SU-DHL-6 (cell line): ENCODE data around the gene RAD51B.

ENCODE experiments used
- H2AFZ ChIP-seq: fragments of 200-600 bp; sonication (generic); 2 replicates; pipeline ENCODE4 v1.6.1; 2014; ENCODE audit warnings: low read depth, mild to moderate bottlenecking, moderate library complexity, mixed read lengths, antibody characterized with exemption, low read length; ENCODE audit not compliant: severe bottlenecking
- H3F3A ChIP-seq: fragments of 200-600 bp; shearing (Covaris generic); 2 replicates; pipeline ENCODE4 v1.6.0; 2016; ENCODE audit warnings: antibody characterized with exemption, mild to moderate bottlenecking; ENCODE audit not compliant: insufficient read depth
- H3K27ac ChIP-seq: fragments of 200-600 bp; sonication (generic); 2 replicates; pipeline ENCODE4 v1.5.1; 2016; ENCODE audit warnings: low read depth, mild to moderate bottlenecking, low read length, moderate library complexity, mixed read lengths
- H3K27me3 ChIP-seq: fragments of 200-600 bp; sonication (generic), shearing (Covaris generic); 2 replicates; pipeline ENCODE4 v1.6.0; 2014; ENCODE audit warnings: mild to moderate bottlenecking, low read length
- H3K36me3 ChIP-seq: fragments of 200-600 bp; sonication (generic); 2 replicates; pipeline ENCODE4 v1.6.1; 2014; ENCODE audit warnings: mild to moderate bottlenecking, low read length, mixed read lengths
- H3K4me2 ChIP-seq: fragments of 300-600, 200-600 bp; shearing (Covaris generic), sonication (generic); 2 replicates; pipeline ENCODE4 v1.6.0; 2014; ENCODE audit warnings: low read length, low read depth, mild to moderate bottlenecking; ENCODE audit not compliant: poor library complexity, severe bottlenecking
- H3K4me3 ChIP-seq: fragments of 200-600 bp; sonication (generic); 2 replicates; pipeline ENCODE4 v1.5.1; 2014; ENCODE audit warnings: antibody characterized with exemption, low read length, mild to moderate bottlenecking, mixed read lengths; ENCODE audit not compliant: insufficient read depth, poor library complexity, severe bottlenecking
- H3K79me2 ChIP-seq: fragments of 200-600 bp; sonication (generic); 2 replicates; pipeline ENCODE4 v1.6.1; 2014; ENCODE audit warnings: mild to moderate bottlenecking, low read length, moderate library complexity; ENCODE audit not compliant: insufficient read depth
- H3K9ac ChIP-seq: fragments of 200-600 bp; sonication (generic); 2 replicates; pipeline ENCODE4 v1.7.0; 2014; ENCODE audit warnings: mild to moderate bottlenecking, low read length
- H3K9me2 ChIP-seq: fragments of 200-600 bp; sonication (generic); replicated peaks from 2 replicates; pipeline ENCODE4 v1.6.1; 2014; ENCODE audit warnings: low read length; ENCODE audit not compliant: insufficient read depth
- H3K9me3 ChIP-seq: fragments of 200-600 bp; sonication (generic); 2 replicates; pipeline ENCODE4 v1.6.1; 2014; ENCODE audit warnings: low read length, mixed read lengths; ENCODE audit not compliant: insufficient read depth
- H4K20me1 ChIP-seq: fragments of 200-600 bp; sonication (generic); 2 replicates; pipeline ENCODE4 v1.6.1; 2014; ENCODE audit warnings: low read depth, mild to moderate bottlenecking, antibody characterized with exemption, low read length, moderate library complexity, mixed read lengths
- EZH2phosphoT487 ChIP-seq: fragments of 200-600 bp; sonication (generic), shearing (Covaris generic); conservative IDR thresholded peaks from 2 replicates; pipeline ENCODE4 v1.6.1; 2018; ENCODE audit warnings: mild to moderate bottlenecking, antibody characterized with exemption, low read length, moderate library complexity, mixed read lengths
- TF ChIP-seq, protein P1 (sequence below): fragments of 200-600 bp; sonication (generic); IDR thresholded peaks from one replicate; pipeline ENCODE4 v1.5.1; 2017; ENCODE audit warnings: antibody characterized with exemption, mild to moderate bottlenecking, low read length, moderate library complexity; ENCODE audit not compliant: insufficient read depth, poor library complexity, severe bottlenecking

The RAD51B gene

DNA sequence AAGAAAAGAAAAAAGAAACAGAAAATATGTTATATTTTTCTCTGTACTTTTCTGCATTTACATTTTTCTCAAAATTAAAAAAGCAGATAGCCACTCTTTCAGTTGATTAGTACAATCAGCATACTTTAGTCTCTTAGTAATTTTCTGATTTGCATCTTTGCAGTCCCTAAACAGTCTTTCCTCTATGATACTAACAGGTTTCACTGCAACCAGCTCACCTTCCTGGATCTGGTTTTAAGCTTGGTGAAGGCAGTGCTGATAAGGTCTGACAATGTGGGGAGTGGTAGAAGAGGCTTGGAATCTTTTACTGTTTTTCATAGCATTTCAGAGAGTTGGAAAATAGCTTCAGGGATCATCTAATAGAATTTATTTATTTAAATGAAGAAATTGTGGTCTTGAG, 515.7 kb downstream of the RAD51B start:
- Histone ChIP-seq H3F3A (peaks cover 8% of the 10 kb centered on the region; the same call in 1 of the 2 replicates), H3K27me3 (no peaks in the 10 kb centered on the region), H3K9me3 (no peaks in the 10 kb centered on the region), H3K4me3 (no peak overlapping the region), H4K20me1 (no peaks in the 10 kb centered on the region), H3K9me2 (no peaks in the 10 kb centered on the region), H3K9ac (no peak overlapping the region), H3K36me3 (no peaks in the 10 kb centered on the region), H3K4me2 (no peak overlapping the region), H2AFZ (no peak overlapping the region), H3K79me2 (no peaks in the 10 kb centered on the region), H3K27ac (no peak overlapping the region)
- TF ChIP-seq, protein P1, sequence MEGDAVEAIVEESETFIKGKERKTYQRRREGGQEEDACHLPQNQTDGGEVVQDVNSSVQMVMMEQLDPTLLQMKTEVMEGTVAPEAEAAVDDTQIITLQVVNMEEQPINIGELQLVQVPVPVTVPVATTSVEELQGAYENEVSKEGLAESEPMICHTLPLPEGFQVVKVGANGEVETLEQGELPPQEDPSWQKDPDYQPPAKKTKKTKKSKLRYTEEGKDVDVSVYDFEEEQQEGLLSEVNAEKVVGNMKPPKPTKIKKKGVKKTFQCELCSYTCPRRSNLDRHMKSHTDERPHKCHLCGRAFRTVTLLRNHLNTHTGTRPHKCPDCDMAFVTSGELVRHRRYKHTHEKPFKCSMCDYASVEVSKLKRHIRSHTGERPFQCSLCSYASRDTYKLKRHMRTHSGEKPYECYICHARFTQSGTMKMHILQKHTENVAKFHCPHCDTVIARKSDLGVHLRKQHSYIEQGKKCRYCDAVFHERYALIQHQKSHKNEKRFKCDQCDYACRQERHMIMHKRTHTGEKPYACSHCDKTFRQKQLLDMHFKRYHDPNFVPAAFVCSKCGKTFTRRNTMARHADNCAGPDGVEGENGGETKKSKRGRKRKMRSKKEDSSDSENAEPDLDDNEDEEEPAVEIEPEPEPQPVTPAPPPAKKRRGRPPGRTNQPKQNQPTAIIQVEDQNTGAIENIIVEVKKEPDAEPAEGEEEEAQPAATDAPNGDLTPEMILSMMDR, result no peak
- TF ChIP-seq EZH2phosphoT487, result no peak

- no peak for TF ChIP-seq EZH2phosphoT487
- TF ChIP-seq, protein P1, result no peak
- H3K36me3 ChIP-seq, result no peaks in the 10 kb centered on the region
- no peaks in the 10 kb centered on the region for H4K20me1 ChIP-seq
- H3K79me2 ChIP-seq, result no peaks in the 10 kb centered on the region
- H2AFZ ChIP-seq, result no peak overlapping the region
- H3K9ac ChIP-seq, result no peak overlapping the region
- H3K9me2 ChIP-seq, result no peaks in the 10 kb centered on the region
- peaks cover 8% of the 10 kb centered on the region; the same call in 1 of the 2 replicates for H3F3A ChIP-seq
- H3K27me3 ChIP-seq, result no peaks in the 10 kb centered on the region
- H3K27ac ChIP-seq, result no peak overlapping the region
- H3K9me3 ChIP-seq, result no peaks in the 10 kb centered on the region
- no peak overlapping the region for H3K4me3 ChIP-seq
- H3K4me2 ChIP-seq, result no peak overlapping the region
Measured at GRCh38 chr14:68336165-68336564, 516.6 kb downstream of the RAD51B start.

DNA sequence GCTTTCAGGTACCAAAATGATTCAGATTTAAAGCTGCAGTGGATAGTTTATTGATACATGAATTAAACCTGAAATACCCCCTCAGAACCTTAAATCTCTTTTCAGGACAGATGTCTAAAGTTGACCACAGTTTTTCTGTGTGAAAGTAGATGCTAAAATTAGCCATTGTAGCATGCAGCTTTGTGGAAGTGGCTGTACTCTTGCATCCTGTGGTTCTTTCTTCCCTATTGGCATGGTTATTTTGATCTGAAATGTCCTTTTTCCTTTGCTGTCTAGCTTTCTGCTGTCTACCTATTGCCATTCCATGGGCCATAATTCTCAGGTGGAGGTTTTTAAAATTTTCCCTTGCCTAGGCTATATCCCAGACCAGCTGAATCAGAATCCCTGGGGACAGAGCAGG, 517.7 kb downstream of the RAD51B start:
- Histone ChIP-seq H3K9me2 (no peaks in the 10 kb centered on the region), H3K9me3 (no peaks in the 10 kb centered on the region), H3K4me2 (no peak overlapping the region), H3K4me3 (no peak overlapping the region), H3F3A (peaks cover 5% of the 10 kb centered on the region; the same call in 1 of the 2 replicates), H3K9ac (no peak overlapping the region), H3K27ac (no peak overlapping the region), H2AFZ (no peak overlapping the region), H3K79me2 (no peaks in the 10 kb centered on the region), H3K27me3 (no peaks in the 10 kb centered on the region), H4K20me1 (no peaks in the 10 kb centered on the region), H3K36me3 (no peaks in the 10 kb centered on the region)
- TF ChIP-seq EZH2phosphoT487, result no peak
- TF ChIP-seq, protein P1, result no peak
